ENCODE data around the gene PRKCA.
"Not testable (repeated sequence)": the region's sequence is repeated elsewhere in the genome, so short reads cannot be mapped to it uniquely, and the experiment has no call there.

The PRKCA gene

GRCh38 chr17:66704858-66705520 is 402.6 kb downstream of the PRKCA start:
- H3K9ac ChIP-seq (ENCODE audit: low read length in 2 of 2): no peak overlapping the region
- H3K4me3 ChIP-seq (ENCODE audit: low read length in 2 of 2): no peak overlapping the region
- H3K9me3 ChIP-seq (ENCODE audit: control insufficient read depth in 2 of 2, low read length in 2 of 2): no peaks in the 10 kb centered on the region
- H3K36me3 ChIP-seq (ENCODE audit: control insufficient read depth in 2 of 2, insufficient read depth in 2 of 2, low read length in 2 of 2): peaks cover 0 to under 1% of the 10 kb centered on the region in 2 donors
- H3K27ac ChIP-seq (ENCODE audit: low read length): no peak overlapping the region
- no peaks in the 10 kb centered on the region for H3K27me3 ChIP-seq (ENCODE audit: control insufficient read depth in 1 of 2, insufficient read depth in 2 of 2, low read length in 2 of 2)
- no peaks in the 10 kb centered on the region for H3K4me1 ChIP-seq (ENCODE audit: control insufficient read depth, insufficient read depth, low read length)

DNA sequence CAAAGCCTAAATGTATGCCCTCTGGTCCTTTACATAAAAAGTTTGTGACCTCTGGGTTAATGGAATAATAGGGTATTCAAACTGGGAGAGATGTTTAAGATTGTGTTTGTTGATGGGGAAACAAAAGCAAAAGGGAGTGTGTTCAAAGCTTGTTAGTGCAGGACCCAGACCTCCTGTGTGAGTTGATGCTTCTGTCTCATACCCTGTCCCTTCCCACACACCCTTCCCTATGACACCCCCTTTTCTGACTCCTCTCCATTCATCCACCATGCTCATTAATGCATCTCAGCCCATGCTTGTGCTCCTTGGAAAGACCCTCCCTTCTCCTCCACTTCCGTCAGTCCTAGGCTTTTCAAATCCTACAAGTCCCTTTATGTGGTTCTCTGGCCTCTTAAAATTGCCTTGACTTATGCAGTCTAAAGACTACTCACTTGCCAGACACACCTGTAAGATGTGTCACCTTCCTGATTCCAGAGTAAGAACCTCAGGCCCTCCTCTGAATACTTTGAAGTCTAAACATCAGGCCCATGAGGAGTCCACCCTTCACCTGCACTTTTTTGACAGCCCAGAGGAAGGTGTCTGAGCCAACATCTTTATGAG is 404.5 kb downstream of the PRKCA start:
- Histone ChIP-seq H3K9ac (ENCODE audit: low read length in 2 of 2) (no peak overlapping the region), H3K36me3 (ENCODE audit: control insufficient read depth in 2 of 2, insufficient read depth in 2 of 2, low read length in 2 of 2) (peaks cover 0 to 3% of the 10 kb centered on the region in 2 donors), H3K27me3 (ENCODE audit: control insufficient read depth in 1 of 2, insufficient read depth in 2 of 2, low read length in 2 of 2) (no peaks in the 10 kb centered on the region), H3K27ac (ENCODE audit: low read length) (no peak overlapping the region), H3K4me1 (ENCODE audit: control insufficient read depth, insufficient read depth, low read length) (no peaks in the 10 kb centered on the region), H3K4me3 (ENCODE audit: low read length in 2 of 2) (no peak overlapping the region), H3K9me3 (ENCODE audit: control insufficient read depth in 2 of 2, low read length in 2 of 2) (no peaks in the 10 kb centered on the region)

DNA sequence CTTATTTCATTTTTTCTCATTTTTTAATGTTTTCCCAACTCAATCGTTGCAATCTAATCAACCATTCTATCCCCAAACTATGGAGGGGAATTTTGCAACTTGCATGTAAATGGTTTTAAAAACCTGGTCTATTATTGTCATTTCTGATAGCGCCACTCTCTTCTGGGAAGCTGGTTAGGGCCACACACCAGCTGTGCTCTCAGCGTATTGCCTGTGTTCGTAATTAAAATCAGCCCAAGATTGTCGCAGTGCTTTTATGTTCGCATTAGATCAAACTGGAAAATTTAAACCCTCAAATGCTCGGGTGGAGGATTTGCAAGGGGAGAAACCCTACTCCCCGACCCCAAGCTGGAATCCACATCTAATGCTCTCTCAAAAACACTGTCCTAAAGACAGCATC is 409.0 kb downstream of the PRKCA start:
- H3K36me3 ChIP-seq (ENCODE audit: control insufficient read depth in 2 of 2, insufficient read depth in 2 of 2, low read length in 2 of 2): peaks cover 0 to 3% of the 10 kb centered on the region in 2 donors
- H3K27me3 ChIP-seq (ENCODE audit: control insufficient read depth in 1 of 2, insufficient read depth in 2 of 2, low read length in 2 of 2): no peaks in the 10 kb centered on the region
- H3K9me3 ChIP-seq (ENCODE audit: control insufficient read depth in 2 of 2, low read length in 2 of 2): no peaks in the 10 kb centered on the region
- no peak overlapping the region for H3K9ac ChIP-seq (ENCODE audit: low read length in 2 of 2)
- no peak overlapping the region for H3K4me3 ChIP-seq (ENCODE audit: low read length in 2 of 2)
- no peak overlapping the region for H3K27ac ChIP-seq (ENCODE audit: low read length)
- peaks cover 10% of the 10 kb centered on the region for H3K4me1 ChIP-seq (ENCODE audit: control insufficient read depth, insufficient read depth, low read length)

- no peaks in the 10 kb centered on the region for H3K9me3 ChIP-seq (ENCODE audit: control insufficient read depth in 2 of 2, low read length in 2 of 2)
- no peak overlapping the region for H3K9ac ChIP-seq (ENCODE audit: low read length in 2 of 2)
- no peaks in the 10 kb centered on the region for H3K27me3 ChIP-seq (ENCODE audit: control insufficient read depth in 1 of 2, insufficient read depth in 2 of 2, low read length in 2 of 2)
- peaks cover 0 to 3% of the 10 kb centered on the region in 2 donors for H3K36me3 ChIP-seq (ENCODE audit: control insufficient read depth in 2 of 2, insufficient read depth in 2 of 2, low read length in 2 of 2)
- H3K27ac ChIP-seq (ENCODE audit: low read length): no peak overlapping the region
- no peak overlapping the region for H3K4me3 ChIP-seq (ENCODE audit: low read length in 2 of 2)
- H3K4me1 ChIP-seq (ENCODE audit: control insufficient read depth, insufficient read depth, low read length): peaks cover 10% of the 10 kb centered on the region
These were observed 409.5 kb downstream of the PRKCA start for GRCh38 chr17:66711881-66712321.

DNA sequence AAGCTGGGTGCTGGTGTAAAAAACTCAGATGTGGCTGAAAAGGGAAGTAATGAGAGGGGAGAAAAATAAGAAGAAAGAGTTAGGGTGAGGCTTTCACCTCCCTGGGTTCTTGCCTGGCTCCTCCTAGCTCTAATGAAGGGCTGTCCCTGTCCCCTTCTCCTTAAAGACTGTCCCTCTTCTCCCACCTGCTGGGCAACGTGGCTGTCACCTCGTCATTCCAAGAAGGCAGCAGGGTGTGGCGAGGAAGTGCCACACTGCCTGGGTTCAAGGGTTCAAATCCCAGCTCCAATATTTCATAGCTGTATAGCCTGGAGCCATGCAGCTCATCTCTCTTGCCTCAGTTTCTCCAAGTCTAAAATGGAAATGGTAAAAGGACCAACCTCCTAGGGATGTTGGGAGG is 410.0 kb downstream of the PRKCA start:
- Histone ChIP-seq H3K27me3 (ENCODE audit: control insufficient read depth in 1 of 2, insufficient read depth in 2 of 2, low read length in 2 of 2) (no peaks in the 10 kb centered on the region), H3K36me3 (ENCODE audit: control insufficient read depth in 2 of 2, insufficient read depth in 2 of 2, low read length in 2 of 2) (peaks cover 0 to 3% of the 10 kb centered on the region in 2 donors), H3K4me3 (ENCODE audit: low read length in 2 of 2) (no peak overlapping the region), H3K27ac (ENCODE audit: low read length) (no peak overlapping the region), H3K4me1 (ENCODE audit: control insufficient read depth, insufficient read depth, low read length) (peaks cover 10% of the 10 kb centered on the region), H3K9ac (ENCODE audit: low read length in 2 of 2) (no peak overlapping the region), H3K9me3 (ENCODE audit: control insufficient read depth in 2 of 2, low read length in 2 of 2) (no peaks in the 10 kb centered on the region)

- H3K9ac ChIP-seq (ENCODE audit: low read length in 2 of 2); H3K27ac ChIP-seq (ENCODE audit: low read length); H3K27me3 ChIP-seq (ENCODE audit: control insufficient read depth in 1 of 2, insufficient read depth in 2 of 2, low read length in 2 of 2); H3K4me3 ChIP-seq (ENCODE audit: low read length in 2 of 2); H3K4me1 ChIP-seq (ENCODE audit: control insufficient read depth, insufficient read depth, low read length); H3K36me3 ChIP-seq (ENCODE audit: control insufficient read depth in 2 of 2, insufficient read depth in 2 of 2, low read length in 2 of 2); H3K9me3 ChIP-seq (ENCODE audit: control insufficient read depth in 2 of 2, low read length in 2 of 2): not testable (repeated sequence)
These were observed 410.7 kb downstream of the PRKCA start for GRCh38 chr17:66713021-66713532.

DNA sequence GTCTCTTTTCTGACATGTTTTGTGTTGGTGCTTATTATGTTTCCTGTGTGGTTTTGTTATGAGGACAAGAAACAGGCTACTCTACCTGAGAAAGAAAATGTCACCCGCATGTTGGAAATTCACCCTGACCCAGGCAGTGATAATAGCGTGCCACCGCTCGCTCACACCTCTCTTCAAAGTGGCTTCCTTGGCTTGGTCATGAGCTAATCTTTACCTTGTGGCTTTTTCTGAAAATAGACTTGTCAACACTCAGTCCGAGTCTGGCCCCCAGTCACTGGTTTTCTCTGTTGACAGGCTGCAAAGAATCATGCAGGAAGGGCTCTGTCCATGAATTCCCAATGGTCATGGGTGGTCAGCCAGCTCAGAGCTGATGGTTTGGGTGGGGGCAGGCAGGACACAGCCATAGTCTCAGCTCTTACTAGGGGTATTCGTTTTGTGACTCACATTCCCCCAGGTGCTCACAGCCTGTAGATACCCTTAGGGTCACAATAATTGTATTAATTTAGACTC is 411.2 kb downstream of the PRKCA start:
- Histone ChIP-seq H3K36me3 (ENCODE audit: control insufficient read depth in 2 of 2, insufficient read depth in 2 of 2, low read length in 2 of 2) (peaks cover 0 to 3% of the 10 kb centered on the region in 2 donors), H3K9ac (ENCODE audit: low read length in 2 of 2) (no peak overlapping the region), H3K4me3 (ENCODE audit: low read length in 2 of 2) (no peak overlapping the region), H3K27me3 (ENCODE audit: control insufficient read depth in 1 of 2, insufficient read depth in 2 of 2, low read length in 2 of 2) (no peaks in the 10 kb centered on the region), H3K4me1 (ENCODE audit: control insufficient read depth, insufficient read depth, low read length) (peaks cover 10% of the 10 kb centered on the region), H3K9me3 (ENCODE audit: control insufficient read depth in 2 of 2, low read length in 2 of 2) (no peaks in the 10 kb centered on the region), H3K27ac (ENCODE audit: low read length) (no peak overlapping the region)

DNA sequence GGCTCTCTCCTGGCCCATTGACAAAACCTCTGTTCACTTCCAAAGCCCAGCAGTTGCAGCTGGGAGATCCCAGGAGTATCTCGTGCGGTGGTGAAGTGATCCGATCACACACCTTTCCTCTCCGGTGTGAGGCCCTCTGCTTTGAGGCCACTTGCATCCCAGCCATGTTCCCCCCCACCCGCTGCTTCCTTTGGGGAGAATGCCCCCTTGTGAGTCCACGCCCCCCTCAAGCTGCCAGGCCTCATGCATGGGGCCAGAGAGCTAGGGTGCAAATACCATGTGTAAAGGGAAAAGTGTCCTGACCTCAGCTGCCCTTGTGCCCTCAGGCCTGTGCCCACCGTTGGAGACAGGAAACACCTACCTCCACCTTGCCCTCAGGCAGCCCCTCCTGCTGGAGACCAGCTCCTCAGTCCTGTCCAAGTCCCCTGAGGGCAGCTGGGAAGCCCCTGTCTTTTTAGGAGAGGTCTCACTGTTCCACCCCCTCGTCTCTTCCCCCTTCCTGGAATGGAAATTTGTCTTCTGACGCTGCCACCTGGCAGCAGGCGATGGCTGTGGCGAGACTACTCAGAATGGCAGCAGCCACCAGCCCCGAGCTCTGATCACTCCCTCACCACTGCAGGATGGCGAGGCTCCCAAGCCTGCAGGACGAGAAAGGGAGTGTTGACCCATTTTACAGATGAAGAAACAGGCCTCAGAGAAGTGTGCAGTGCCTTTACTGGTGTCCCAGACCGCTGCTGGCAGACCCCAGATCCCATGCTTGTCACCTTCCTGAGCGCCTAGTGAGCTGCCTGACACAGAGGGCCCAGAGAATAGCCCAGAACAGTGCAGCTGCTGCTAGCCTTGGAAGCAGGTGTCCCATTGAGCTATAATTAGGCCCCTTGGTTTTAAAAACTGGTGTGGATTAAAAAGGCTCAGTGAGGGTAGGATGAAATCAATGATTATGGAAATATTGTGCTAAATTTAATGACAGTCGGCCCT is 411.9 kb downstream of the PRKCA start:
- H3K9ac ChIP-seq (ENCODE audit: low read length in 2 of 2): no peak overlapping the region
- peaks cover 10% of the 10 kb centered on the region for H3K4me1 ChIP-seq (ENCODE audit: control insufficient read depth, insufficient read depth, low read length)
- no peaks in the 10 kb centered on the region for H3K9me3 ChIP-seq (ENCODE audit: control insufficient read depth in 2 of 2, low read length in 2 of 2)
- H3K27me3 ChIP-seq (ENCODE audit: control insufficient read depth in 1 of 2, insufficient read depth in 2 of 2, low read length in 2 of 2): no peaks in the 10 kb centered on the region
- H3K4me3 ChIP-seq (ENCODE audit: low read length in 2 of 2): no peak overlapping the region
- peaks cover 0 to 3% of the 10 kb centered on the region in 2 donors for H3K36me3 ChIP-seq (ENCODE audit: control insufficient read depth in 2 of 2, insufficient read depth in 2 of 2, low read length in 2 of 2)
- no peak overlapping the region for H3K27ac ChIP-seq (ENCODE audit: low read length)

DNA sequence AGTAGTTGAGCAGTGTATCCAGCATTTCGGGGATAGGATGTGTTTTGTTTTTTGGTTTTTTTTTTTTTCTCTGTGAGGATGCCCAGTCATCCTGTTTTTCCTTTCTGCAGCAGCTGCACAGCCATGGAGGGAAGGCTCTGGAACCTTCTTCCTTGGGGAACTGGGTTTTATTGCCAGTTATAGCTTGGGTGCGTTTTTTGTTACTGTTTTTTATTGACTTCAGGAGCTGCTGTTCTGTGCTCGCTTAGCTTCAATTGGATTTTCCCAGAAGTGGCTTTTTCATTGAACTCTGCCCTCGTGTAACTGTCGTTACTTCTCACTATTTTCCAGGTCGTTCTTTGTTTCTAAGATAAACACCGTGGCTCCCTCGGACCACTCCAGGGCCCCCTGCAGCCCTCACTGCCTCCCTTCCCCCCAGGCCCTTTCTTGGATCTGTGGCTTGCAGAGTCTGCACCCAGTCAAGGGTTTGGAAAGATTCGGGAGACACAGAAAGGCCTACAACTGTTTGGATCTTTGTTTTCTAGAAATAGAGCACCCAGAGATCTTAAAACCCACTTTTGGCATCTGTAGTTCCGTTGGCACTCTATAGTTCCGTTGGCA is 412.8 kb downstream of the PRKCA start:
- H3K4me3 ChIP-seq (ENCODE audit: low read length in 2 of 2): no peak overlapping the region
- no peaks in the 10 kb centered on the region for H3K27me3 ChIP-seq (ENCODE audit: control insufficient read depth in 1 of 2, insufficient read depth in 2 of 2, low read length in 2 of 2)
- H3K4me1 ChIP-seq (ENCODE audit: control insufficient read depth, insufficient read depth, low read length): peaks cover 10% of the 10 kb centered on the region
- H3K9ac ChIP-seq (ENCODE audit: low read length in 2 of 2): no peak overlapping the region
- H3K36me3 ChIP-seq (ENCODE audit: control insufficient read depth in 2 of 2, insufficient read depth in 2 of 2, low read length in 2 of 2): peaks cover 0 to under 1% of the 10 kb centered on the region in 2 donors
- no peaks in the 10 kb centered on the region for H3K9me3 ChIP-seq (ENCODE audit: control insufficient read depth in 2 of 2, low read length in 2 of 2)
- no peak overlapping the region for H3K27ac ChIP-seq (ENCODE audit: low read length)

- no peak overlapping the region for H3K4me3 ChIP-seq (ENCODE audit: low read length in 2 of 2)
- H3K36me3 ChIP-seq (ENCODE audit: control insufficient read depth in 2 of 2, insufficient read depth in 2 of 2, low read length in 2 of 2): no peaks in the 10 kb centered on the region
- no peaks in the 10 kb centered on the region for H3K9me3 ChIP-seq (ENCODE audit: control insufficient read depth in 2 of 2, low read length in 2 of 2)
- no peak overlapping the region for H3K9ac ChIP-seq (ENCODE audit: low read length in 2 of 2)
- peaks cover 10% of the 10 kb centered on the region for H3K4me1 ChIP-seq (ENCODE audit: control insufficient read depth, insufficient read depth, low read length)
- peak overlapping the region; percentile 25 for H3K27ac ChIP-seq (ENCODE audit: low read length)
- no peaks in the 10 kb centered on the region for H3K27me3 ChIP-seq (ENCODE audit: control insufficient read depth in 1 of 2, insufficient read depth in 2 of 2, low read length in 2 of 2)
These were observed 413.3 kb downstream of the PRKCA start for GRCh38 chr17:66715745-66716156.
